Right ventricle myocardium superior (tissue), 1 donor: ENCODE measurements around the gene CEP164. TPM values are rescaled to one million over a fixed set of nuclear protein-coding genes. Genes with fewer than 3 reads are reported as not detected.

Source experiments
- ATAC-seq: fragments of 200-7000 bp; cut with Tn5 transposase; one replicate; pipeline ENCODE4 v1.9.1; 2020; ENCODE audit warnings: mild to moderate bottlenecking; ENCODE audit not compliant: poor library complexity
- DNase-seq: peaks from one replicate; pipeline ENCODE4 v3.0.0-alpha.2; 2020
- intact Hi-C: fragments of 100-400 bp; cut with DNase I; formaldehyde crosslinking; loops from one replicate; pipeline ENCODE4 v1.11.2; 2022
- total RNA-seq: library from RNA; stranded (reverse); fragmentation: NEBNext Ultra II Directional; extraction: Animal tissue kit (Norgen Biotek cat#: 25700); gene quantifications from one replicate; pipeline ENCODE4 v1.2.1, GENCODE V29; 2021
- donor health status: DM: no; HTN: yes; CAD: no; lungs with severe emphysema.

The CEP164 gene
- total RNA-seq, 1 donor from 2014 or later: 4.3 TPM

DNA sequence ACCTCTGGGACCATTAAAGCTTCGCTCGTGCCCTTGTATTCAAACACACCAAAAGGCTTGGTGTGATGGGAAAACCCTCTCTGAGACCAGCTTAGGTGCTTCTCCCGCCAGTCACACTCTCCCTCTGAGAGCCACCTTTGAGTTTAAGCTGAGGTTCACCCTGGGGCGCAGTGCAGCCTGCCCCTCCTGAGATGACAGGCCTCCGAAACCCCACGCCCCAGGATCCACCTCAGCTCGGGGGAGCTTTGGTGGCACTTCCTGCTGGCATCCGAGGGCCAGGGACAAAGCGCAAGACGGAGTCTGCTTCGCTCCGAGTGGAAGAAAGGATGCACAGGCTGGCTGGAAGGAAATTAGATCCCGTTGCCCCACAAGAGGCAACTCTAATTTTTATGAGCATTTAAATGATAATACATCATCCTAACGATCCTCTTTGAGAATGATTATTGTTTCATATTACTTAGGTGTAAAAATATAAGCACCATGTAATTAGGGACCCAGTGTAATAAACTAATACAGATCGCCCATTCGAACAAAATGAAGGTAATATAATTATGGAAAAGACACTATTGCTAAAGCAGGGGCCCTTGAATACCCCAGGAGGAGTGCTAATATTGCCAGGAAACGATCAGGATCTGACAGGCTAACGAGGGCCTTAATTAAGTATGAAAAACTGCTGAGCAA, 134.7 kb downstream of the CEP164 start:
- DNase-seq (no peak), ATAC-seq (no peak)
- intact Hi-C loops: no loop called here

DNA sequence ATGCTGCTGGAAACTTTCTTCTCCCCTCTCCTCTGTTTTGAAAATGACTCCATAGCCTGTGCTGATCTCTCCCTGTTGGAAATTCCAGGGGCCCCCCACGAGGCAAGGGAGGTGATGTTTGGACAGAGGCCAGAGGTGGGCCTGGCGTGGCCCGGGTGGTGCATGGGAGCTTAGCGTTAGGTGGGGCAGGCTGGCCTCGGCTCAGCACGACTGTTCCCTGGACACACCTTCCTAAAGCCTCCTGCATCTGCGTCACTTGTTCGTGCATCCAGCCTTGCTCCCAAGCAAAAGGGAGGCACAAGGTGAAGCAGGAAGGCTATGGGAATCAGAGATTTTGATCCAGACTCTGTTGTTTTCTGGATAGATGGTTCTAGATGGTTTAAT, 135.2 kb downstream of the CEP164 start:
- ATAC-seq: no peak

More for the DNA sequence above, 135.2 kb downstream of the CEP164 start:
- DNase-seq: no peak
- intact Hi-C loops: no loop called here

Other genes starting within 250 kb of the CEP164 start
- gene SIK3, start 229.4 kb upstream of the CEP164 start, total RNA-seq: 30.6 TPM
- 42.6 TPM for gene PAFAH1B2, start 183.6 kb upstream of the CEP164 start, total RNA-seq
- gene SIDT2, start 149.1 kb upstream of the CEP164 start, total RNA-seq: 19.5 TPM
- 91.4 TPM for gene TAGLN, start 128.5 kb upstream of the CEP164 start, total RNA-seq
- gene PCSK7, start 95.8 kb upstream of the CEP164 start, total RNA-seq: 22.3 TPM
- 19.8 TPM for gene RNF214, start 95.2 kb upstream of the CEP164 start, total RNA-seq
- 8.3 TPM for gene BACE1-AS, start 36.5 kb upstream of the CEP164 start, total RNA-seq
- gene BACE1, start 11.6 kb upstream of the CEP164 start, total RNA-seq: 10.4 TPM